T-cell (primary cell): ENCODE data around the gene CCDC6. TPM values are rescaled to one million over a fixed set of nuclear protein-coding genes. Genes with fewer than 3 reads are reported as not detected.

Experiments
- ATAC-seq, 4 experiments: fragments of 200-7000 bp in 3 of 4; fragments of 150-1000 bp in 1 of 4; cut with Tn5 transposase; replicated peaks in 1 of 4; 1 replicate in 3 of 4; 2 replicates in 1 of 4; pipeline ENCODE4 v1.10.0; 2021; ENCODE audit warnings: moderate library complexity in 3 of 4, mild to moderate bottlenecking in 2 of 4, moderate number of reproducible peaks in 1 of 4
- CTCF ChIA-PET, 2 donors: fragments of 300-600 bp; sonication (Branson Sonifier 250); formaldehyde crosslinking; loops; one replicate each; lab custom pipeline; 2022; ENCODE audit warnings: antibody characterized with exemption in 2 of 2; lab: Charles Lee
- POLR2A ChIA-PET, 2 donors: fragments of 300-600 bp; sonication (Branson Sonifier 250); formaldehyde crosslinking; loops; one replicate each; lab custom pipeline; 2022; ENCODE audit warnings: antibody characterized with exemption in 2 of 2; lab: Charles Lee
- DNase-seq, 35 experiments: peaks; one replicate each; pipeline versions ENCODE4 v3.0.0 to v3.0.0-alpha.2; 2013 to 2023
- H3K27ac ChIP-seq: one replicate; pipeline ENCODE4 v1.5.1; 2013; ENCODE audit warnings: low read length
- H3K27me3 ChIP-seq, 2 experiments: replicated peaks in 1 of 2; 1 replicate in 1 of 2; 2 replicates in 1 of 2; pipeline versions ENCODE4 v1.6.1 to v1.7.0; 2013; ENCODE audit warnings: low read length in 1 of 2, mixed read lengths in 1 of 2; ENCODE audit not compliant: control insufficient read depth in 2 of 2, insufficient read depth in 2 of 2; ENCODE audit errors: extremely low read depth in 1 of 2
- H3K36me3 ChIP-seq, 2 donors: 1 replicate in 1 of 2; 2 replicates in 1 of 2; pipeline versions ENCODE4 v1.6.1 to v1.7.0; 2013; ENCODE audit warnings: low read length in 1 of 2; ENCODE audit not compliant: control insufficient read depth in 2 of 2, insufficient read depth in 1 of 2; ENCODE audit errors: extremely low read depth in 1 of 2
- H3K4me1 ChIP-seq, 2 experiments: 1 replicate in 1 of 2; 2 replicates in 1 of 2; pipeline versions ENCODE4 v1.6.1 to v1.7.0; 2013; ENCODE audit warnings: low read length in 2 of 2, mixed read lengths in 1 of 2; ENCODE audit not compliant: insufficient read depth in 2 of 2, control insufficient read depth in 1 of 2; ENCODE audit errors: extremely low read depth in 1 of 2
- H3K4me3 ChIP-seq, 2 donors: 1 replicate in 1 of 2; 2 replicates in 1 of 2; pipeline versions ENCODE4 v1.5.1 to v1.7.0; 2013; ENCODE audit warnings: mild to moderate bottlenecking in 2 of 2, low read length in 1 of 2, moderate library complexity in 1 of 2; ENCODE audit not compliant: control insufficient read depth in 1 of 2; ENCODE audit errors: extremely low read depth in 1 of 2
- H3K9me3 ChIP-seq: 2 replicates; pipeline ENCODE4 v1.7.0; 2013
- H3K27ac Mint-ChIP-seq, 2 donors: one replicate each; pipeline ENCODE4 v1.8.0; 2020 to 2021; ENCODE audit warnings: mild to moderate bottlenecking in 2 of 2, mixed read lengths in 2 of 2
- H3K27me3 Mint-ChIP-seq, 2 donors: one replicate each; pipeline ENCODE4 v1.8.0; 2021 to 2022; ENCODE audit warnings: mixed read lengths in 2 of 2
- H3K36me3 Mint-ChIP-seq: one replicate; pipeline ENCODE4 v1.8.0; 2021; ENCODE audit warnings: mixed read lengths
- H3K4me1 Mint-ChIP-seq, 3 donors: one replicate each; pipeline ENCODE4 v1.8.0; 2020 to 2022; ENCODE audit warnings: mixed read lengths in 3 of 3, mild to moderate bottlenecking in 1 of 3
- H3K4me3 Mint-ChIP-seq, 3 donors: one replicate each; pipeline ENCODE4 v1.8.0; 2020 to 2022; ENCODE audit warnings: mild to moderate bottlenecking in 3 of 3, mixed read lengths in 3 of 3, moderate library complexity in 3 of 3
- H3K9me3 Mint-ChIP-seq, 3 donors: one replicate each; pipeline ENCODE4 v1.8.0; 2020 to 2022; ENCODE audit warnings: mixed read lengths in 3 of 3
- WGBS: methylation state at CpG from one replicate; pipeline ENCODE4 v1.1.5; 2013; ENCODE audit warnings: missing lambda C conversion rate; ENCODE audit not compliant: insufficient coverage; 5-methylcytosine and 5-hydroxymethylcytosine counted together
- total RNA-seq, 35 experiments: library from RNA in 6 of 35; stranded (reverse) in 6 of 35; fragments of 120-200 nt in 1 of 35; gene quantifications; one replicate each; pipeline versions ENCODE4 v1.2.1 to v1.2.4 and lab custom pipeline; 2013 to 2026

Gene CCDC6
- total RNA-seq, 5 donors from 2014 or later (not counting 1 experiment from before 2014, with no cell fraction given), result 16.5 to 26.1 (median 20.1) TPM

- no peak for ATAC-seq
- Histone ChIP-seq H3K4me1 (no peaks in the 10 kb centered on the region), H3K9me3 (no peaks in the 10 kb centered on the region), H3K27me3 (peaks cover 0 to 3% of the 10 kb centered on the region in 2 experiments), H3K4me3 (no peak overlapping the region), H3K36me3 (no peaks in the 10 kb centered on the region), H3K27ac (no peak overlapping the region)
- Mint-ChIP-seq H3K4me3 (no peak overlapping the region), H3K4me1 (no peaks in the 10 kb centered on the region), H3K27ac (no peak overlapping the region), H3K27me3 (no peaks in the 10 kb centered on the region), H3K9me3 (peaks cover 0 to 6% (median 0%) of the 10 kb centered on the region in 3 donors), H3K36me3 (no peaks in the 10 kb centered on the region)
- POLR2A ChIA-PET, result no interaction called here
- no peak for DNase-seq
- CTCF ChIA-PET, result no interaction called here
- WGBS, result 92% methylated on average over 4 of the region's 6 CpGs
Measured at GRCh38 chr10:59779756-59780533, 126.4 kb downstream of the CCDC6 start.

DNA sequence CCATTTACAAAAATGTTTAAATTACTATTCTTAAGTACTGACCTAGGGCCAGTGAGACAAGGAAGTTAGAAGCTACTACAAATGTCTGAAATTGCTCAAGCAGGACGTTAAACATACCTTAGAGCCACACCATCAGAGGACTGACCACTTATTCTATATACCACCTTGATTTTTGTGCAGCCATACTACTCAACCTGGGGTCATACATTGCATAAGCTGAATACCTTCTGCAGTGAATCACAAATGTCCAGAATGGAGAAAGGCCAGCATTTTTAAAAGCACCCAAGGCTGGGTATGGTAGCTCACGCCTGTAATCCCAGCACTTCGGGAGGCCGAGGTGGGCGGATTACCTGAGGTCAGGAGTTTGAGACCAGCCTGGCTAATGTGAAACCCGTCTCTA lies 131.9 kb downstream of the CCDC6 start:
- ATAC-seq (no peak), DNase-seq (no peak)
- H3K27ac ChIP-seq, result no peak overlapping the region
- Mint-ChIP-seq H3K9me3 (peaks cover 0 to 6% (median 0%) of the 10 kb centered on the region in 3 donors), H3K27me3 (peaks cover 4 to 6% of the 10 kb centered on the region in 2 donors), H3K4me3 (no peak overlapping the region), H3K36me3 (peaks cover 2% of the 10 kb centered on the region), H3K27ac (no peak overlapping the region), H3K4me1 (no peaks in the 10 kb centered on the region)
- peaks cover 0 to 7% of the 10 kb centered on the region in 2 experiments for H3K27me3 ChIP-seq
- no peak overlapping the region for H3K4me3 ChIP-seq
- ChIA-PET CTCF (no interaction called here), POLR2A (interaction anchor here in 1 of 2 donors (0.6 kb wide), 1 partner anchor 18 kb away, joined by 3 read pairs; no protein-coding TSS in a partner anchor)
- 91% methylated on average over 6 of the region's 6 CpGs for WGBS
- no peaks in the 10 kb centered on the region for H3K9me3 ChIP-seq
- H3K4me1 ChIP-seq, result no peaks in the 10 kb centered on the region
- no peaks in the 10 kb centered on the region for H3K36me3 ChIP-seq

DNA sequence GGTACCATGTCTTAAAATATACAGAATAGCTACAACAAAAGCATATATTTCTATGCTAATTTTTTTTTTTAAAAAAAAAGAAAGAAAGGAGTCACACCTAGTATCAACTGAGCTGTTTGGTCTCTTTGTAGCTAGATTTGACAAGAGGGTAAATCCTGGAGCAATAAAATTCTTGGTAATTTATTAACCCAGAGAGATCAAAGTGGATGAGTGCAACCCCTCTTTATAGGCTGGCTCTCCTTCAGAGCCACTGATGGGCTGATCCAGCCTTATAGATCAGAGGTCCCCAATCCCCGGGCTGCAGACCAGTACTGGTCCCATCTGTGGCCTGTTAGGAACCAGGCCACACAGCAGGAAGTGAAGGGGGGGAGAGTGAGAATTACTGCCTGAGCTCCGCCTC lies 133.3 kb downstream of the CCDC6 start:
- WGBS, result no CpG with 5 or more reads among the region's 2 CpGs
- H3K27me3 ChIP-seq, result peaks cover 0 to 7% of the 10 kb centered on the region in 2 experiments
- no peaks in the 10 kb centered on the region for H3K4me1 ChIP-seq
- no peaks in the 10 kb centered on the region for H3K36me3 ChIP-seq
- H3K36me3 Mint-ChIP-seq, result peaks cover 2% of the 10 kb centered on the region
- ChIA-PET POLR2A (no interaction called here), CTCF (no interaction called here)
- no peaks in the 10 kb centered on the region for H3K4me1 Mint-ChIP-seq
- H3K9me3 Mint-ChIP-seq, result peaks cover 0 to 6% (median 0%) of the 10 kb centered on the region in 3 donors
- no peak overlapping the region for H3K4me3 Mint-ChIP-seq
- no peaks in the 10 kb centered on the region for H3K9me3 ChIP-seq
- no peak overlapping the region for H3K27ac ChIP-seq
- DNase-seq (no peak), ATAC-seq (no peak)
- H3K27ac Mint-ChIP-seq, result no peak overlapping the region
- H3K4me3 ChIP-seq, result no peak overlapping the region
- peaks cover 4 to 6% of the 10 kb centered on the region in 2 donors for H3K27me3 Mint-ChIP-seq

- H3K9me3 Mint-ChIP-seq, result no peaks in the 10 kb centered on the region
- DNase-seq, result no peak
- CTCF ChIA-PET, result no interaction called here
- no peak overlapping the region for H3K27ac Mint-ChIP-seq
- peaks cover 0 to 3% of the 10 kb centered on the region in 2 experiments for H3K27me3 ChIP-seq
- 50% methylated on average over 1 of the region's 7 CpGs for WGBS
- H3K27ac ChIP-seq, result no peak overlapping the region
- peaks cover 4 to 6% of the 10 kb centered on the region in 2 donors for H3K27me3 Mint-ChIP-seq
- no peak overlapping the region for H3K4me3 ChIP-seq
- H3K4me3 Mint-ChIP-seq, result no peak overlapping the region
- H3K4me1 Mint-ChIP-seq, result no peaks in the 10 kb centered on the region
- peaks cover 2% of the 10 kb centered on the region for H3K36me3 Mint-ChIP-seq
- H3K9me3 ChIP-seq, result no peaks in the 10 kb centered on the region
- H3K36me3 ChIP-seq, result no peaks in the 10 kb centered on the region
- no peak for ATAC-seq
- POLR2A ChIA-PET, result no interaction called here
- H3K4me1 ChIP-seq, result no peaks in the 10 kb centered on the region
Measured at GRCh38 chr10:59771162-59771807, 135.1 kb downstream of the CCDC6 start.

- Histone ChIP-seq H3K9me3 (no peaks in the 10 kb centered on the region), H3K4me3 (no peak overlapping the region), H3K36me3 (no peaks in the 10 kb centered on the region), H3K4me1 (no peaks in the 10 kb centered on the region), H3K27ac (no peak overlapping the region), H3K27me3 (peaks cover 0 to 3% of the 10 kb centered on the region in 2 experiments)
- ATAC-seq (no peak), DNase-seq (no peak)
- H3K27me3 Mint-ChIP-seq, result peaks cover 4 to 6% of the 10 kb centered on the region in 2 donors
- no peak overlapping the region for H3K27ac Mint-ChIP-seq
- POLR2A ChIA-PET, result no interaction called here
- H3K4me1 Mint-ChIP-seq, result no peaks in the 10 kb centered on the region
- peaks cover 2% of the 10 kb centered on the region for H3K36me3 Mint-ChIP-seq
- 100% methylated on average over 7 of the region's 11 CpGs for WGBS
- H3K9me3 Mint-ChIP-seq, result no peaks in the 10 kb centered on the region
- CTCF ChIA-PET, result no interaction called here
- no peak overlapping the region for H3K4me3 Mint-ChIP-seq
Measured at GRCh38 chr10:59770689-59771088, 135.7 kb downstream of the CCDC6 start.

GRCh38 chr10:59762505-59762904 lies 143.9 kb downstream of the CCDC6 start:
- H3K36me3 ChIP-seq, result no peaks in the 10 kb centered on the region
- Mint-ChIP-seq H3K4me3 (no peak overlapping the region), H3K27me3 (peaks cover 0 to 4% of the 10 kb centered on the region in 2 donors), H3K27ac (no peak overlapping the region), H3K36me3 (no peaks in the 10 kb centered on the region), H3K4me1 (no peaks in the 10 kb centered on the region), H3K9me3 (peaks cover 3 to 8% (median 4%) of the 10 kb centered on the region in 3 donors)
- 56% methylated on average over 2 of the region's 2 CpGs for WGBS
- peaks cover 0 to 2% of the 10 kb centered on the region in 2 experiments for H3K27me3 ChIP-seq
- ATAC-seq, result no peak
- H3K9me3 ChIP-seq, result no peaks in the 10 kb centered on the region
- H3K27ac ChIP-seq, result no peak overlapping the region
- no peaks in the 10 kb centered on the region for H3K4me1 ChIP-seq
- POLR2A ChIA-PET, result no interaction called here
- DNase-seq, result no peak
- H3K4me3 ChIP-seq, result no peak overlapping the region
- CTCF ChIA-PET, result no interaction called here
